ENCODE results near the gene PI16. TPM values are rescaled to one million over a fixed set of nuclear protein-coding genes. Genes with fewer than 3 reads are reported as not detected.

Gene PI16
- total and polyA plus RNA-seq, 2 of the 13 experiments (the other 11 are each of a cell fraction or from before 2014, with no cell fraction given): not detected

- no peak for TF ChIP-seq TFDP2 (CRISPR knock-in tag; IDR thresholded peaks at IDR 0.05)
- no peak for TF ChIP-seq MED1 (CRISPR knock-in tag; IDR thresholded peaks at IDR 0.05)
- TF ChIP-seq USF2 (IDR thresholded peaks at IDR 0.05; ENCODE audit: low read depth, low read length): no peak
- TF ChIP-seq USF2 (CRISPR knock-in tag; IDR thresholded peaks at IDR 0.05; ENCODE audit: borderline replicate concordance): no peak
- no peak for TF ChIP-seq ZMYM4 (CRISPR knock-in tag; IDR thresholded peaks at IDR 0.05)
- TF ChIP-seq FIP1L1 (IDR thresholded peaks at IDR 0.05; ENCODE audit: borderline replicate concordance, insufficient read depth, low read depth, low read length): no peak
- TF ChIP-seq TEF (CRISPR knock-in tag; IDR thresholded peaks at IDR 0.05): no peak
Observed at GRCh38 chr6:36976509-36976908, 22.0 kb downstream of the PI16 start (continued).

GRCh38 chr6:36976931-36977330 lies 22.4 kb downstream of the PI16 start:
- POLR2A ChIA-PET: interaction anchor here (1.6 kb wide), 1 partner anchor 9 kb away, joined by 6 read pairs; the partner anchor contains the start of gene MTCH1
- TF ChIP-seq ZNF687 (CRISPR knock-in tag; IDR thresholded peaks at IDR 0.05): no peak
- no peak for TF ChIP-seq DPF2 (CRISPR knock-in tag; IDR thresholded peaks at IDR 0.05; ENCODE audit: borderline replicate concordance, low read depth)
- no peak for TF ChIP-seq KDM1A (CRISPR knock-in tag; IDR thresholded peaks at IDR 0.05)
- TF ChIP-seq ZNF720 (CRISPR knock-in tag; IDR thresholded peaks at IDR 0.05): no peak
- TF ChIP-seq ZNF784 (CRISPR knock-in tag; IDR thresholded peaks at IDR 0.05; ENCODE audit: borderline replicate concordance): no peak
- TF ChIP-seq KLF12 (CRISPR knock-in tag; IDR thresholded peaks at IDR 0.05; ENCODE audit: borderline replicate concordance): no peak
- no peak for TF ChIP-seq MED13 (CRISPR knock-in tag; IDR thresholded peaks at IDR 0.05)
- TF ChIP-seq ZNF263 (CRISPR knock-in tag; IDR thresholded peaks at IDR 0.05): no peak

More at GRCh38 chr6:36976931-36977330, 22.4 kb downstream of the PI16 start:
- CTCF ChIA-PET (ENCODE audit: low intra/inter-chr PET ratio, low total read pairs): interaction anchor here (1.3 to 2.7 kb wide), 2 partner anchors 41 to 234 kb away, joined by 6 to 15 read pairs; no protein-coding TSS in a partner anchor
- Histone ChIP-seq H3K79me2 (ENCODE audit: insufficient read depth, low read length) (peaks cover 18% of the 10 kb centered on the region), H3K27me3 (ENCODE audit: control insufficient read depth in 1 of 2, insufficient read depth in 2 of 2, low read length in 2 of 2) (no peaks in the 10 kb centered on the region), H4K20me1 (ENCODE audit: insufficient read depth, low read length) (no peaks in the 10 kb centered on the region; the same call in 1 of the 2 replicates), H3K4me1 (ENCODE audit: insufficient read depth, low read length) (no peaks in the 10 kb centered on the region), H3K36me3 (replicated peaks in 1 of 2; ENCODE audit: control insufficient read depth in 1 of 2, insufficient read depth in 2 of 2, low read length in 2 of 2) (peaks cover 58 to 86% of the 10 kb centered on the region in 2 experiments), H3K9me3 (ENCODE audit: low read length) (no peaks in the 10 kb centered on the region), H3K27ac (ENCODE audit: extremely low read length, insufficient read depth, low read length) (no peak overlapping the region), H2AFZ (ENCODE audit: low read length) (no peak overlapping the region), H3K9ac (ENCODE audit: insufficient read depth, low read depth, low read length) (no peak overlapping the region), H3K4me3 (replicated peaks in 1 of 3; ENCODE audit: insufficient read depth in 1 of 3, low read depth in 2 of 3, low read length in 3 of 3) (no peak overlapping the region), H3K4me2 (ENCODE audit: low read depth, low read length) (no peak overlapping the region)
- 96% methylated on average over 5 of the region's 6 CpGs for WGBS (ENCODE audit: low lambda C conversion rate)
- no peak for FAIRE-seq
- no peak for ATAC-seq
- intact Hi-C loops (cut with micrococcal nuclease; ENCODE audit: unreplicated experiment): loop anchor here (2.0 kb wide), 1 partner anchor 42 kb away; no protein-coding TSS in a partner anchor
- in situ Hi-C loops (cut with HindIII; ENCODE audit: extremely low pct_ligation_motif_present, low pct_unique_long_range_greater_than_20kb): no loop called here
- no peak for DNase-seq (ENCODE audit: low spot score)
- no TSS peak for BruUV-seq (replicated peaks)

Data from HepG2 (cell line).